ENCODE results near the gene OSBPL1A.
A peak's percentile ranks its signal among the peaks of the same experiment; 100 is the strongest.

Gene OSBPL1A

GRCh38 chr18:24126155-24126961 lies 271.3 kb downstream of the OSBPL1A start:
- no peak for DNase-seq (ENCODE audit: low read depth in 2 of 2)

- DNase-seq (ENCODE audit: low read depth in 2 of 2): no peak
These were observed 276.0 kb downstream of the OSBPL1A start for GRCh38 chr18:24121625-24122024.

GRCh38 chr18:24120676-24121075 lies 276.9 kb downstream of the OSBPL1A start:
- DNase-seq (ENCODE audit: low read depth in 2 of 2): no peak

GRCh38 chr18:24118750-24119577 lies 278.7 kb downstream of the OSBPL1A start:
- DNase-seq (ENCODE audit: low read depth in 2 of 2): peak; percentile 43 to 62

GRCh38 chr18:24115628-24116027 lies 282.0 kb downstream of the OSBPL1A start:
- no peak for DNase-seq (ENCODE audit: low read depth in 2 of 2)

- no peak for DNase-seq (ENCODE audit: low read depth in 2 of 2)
These were observed 282.6 kb downstream of the OSBPL1A start for GRCh38 chr18:24114924-24115549.

- no peak for DNase-seq (ENCODE audit: low read depth in 2 of 2)
These were observed 284.6 kb downstream of the OSBPL1A start for GRCh38 chr18:24112874-24113615.

GRCh38 chr18:24112464-24112863 lies 285.2 kb downstream of the OSBPL1A start:
- DNase-seq (ENCODE audit: low read depth in 2 of 2): no peak
